NCI-H2081 treated with DMSO at 0.1 percent for 48 hours (cell line): Measurements from ENCODE around the gene PRR16.
A peak's percentile ranks its signal among the peaks of the same experiment; 100 is the strongest.
"Not testable (repeated sequence)": the region's sequence is repeated elsewhere in the genome, so short reads cannot be mapped to it uniquely, and the experiment has no call there.

ENCODE experiments used
- DNase-seq: peaks from one replicate; lab custom pipeline; 2025; lab: John Stamatoyannopoulos, UW

Gene PRR16

DNA sequence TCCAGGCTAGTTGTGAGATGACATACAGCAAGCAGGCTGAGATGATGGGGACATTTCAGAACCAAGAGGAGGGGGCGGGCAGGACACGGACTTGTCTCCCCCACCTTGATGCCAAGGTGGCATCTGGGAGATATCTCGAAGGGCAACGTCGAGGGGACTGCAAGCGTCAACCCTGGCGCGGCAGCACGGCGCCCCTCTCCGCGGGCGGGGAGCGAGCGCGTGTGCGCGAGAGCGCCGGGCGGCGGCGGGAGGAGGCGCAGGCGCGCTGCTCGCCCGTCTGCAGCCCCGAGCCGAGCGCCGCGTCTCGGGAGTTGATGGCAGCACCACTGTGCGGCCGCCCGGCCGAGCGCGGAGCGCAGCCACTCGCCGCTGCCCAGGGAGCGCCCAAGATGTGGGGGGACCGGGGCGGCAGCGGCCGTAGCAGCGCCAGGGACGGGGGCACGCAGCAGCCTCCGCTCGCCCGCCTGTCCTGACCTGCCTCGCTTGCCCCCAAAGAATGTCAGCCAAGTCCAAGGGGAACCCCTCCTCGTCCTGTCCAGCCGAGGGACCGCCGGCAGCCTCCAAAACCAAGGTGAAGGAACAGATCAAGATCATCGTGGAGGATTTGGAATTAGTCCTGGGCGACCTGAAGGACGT lies at the start of gene PRR16:
Gene PRR16 (plus strand): TSS at position 310 of the 636 bp plus-strand sequence.
- no peak for DNase-seq

- no peak for DNase-seq
Measured at GRCh38 chr5:120415985-120416384, 48.1 kb upstream of the PRR16 start.

DNA sequence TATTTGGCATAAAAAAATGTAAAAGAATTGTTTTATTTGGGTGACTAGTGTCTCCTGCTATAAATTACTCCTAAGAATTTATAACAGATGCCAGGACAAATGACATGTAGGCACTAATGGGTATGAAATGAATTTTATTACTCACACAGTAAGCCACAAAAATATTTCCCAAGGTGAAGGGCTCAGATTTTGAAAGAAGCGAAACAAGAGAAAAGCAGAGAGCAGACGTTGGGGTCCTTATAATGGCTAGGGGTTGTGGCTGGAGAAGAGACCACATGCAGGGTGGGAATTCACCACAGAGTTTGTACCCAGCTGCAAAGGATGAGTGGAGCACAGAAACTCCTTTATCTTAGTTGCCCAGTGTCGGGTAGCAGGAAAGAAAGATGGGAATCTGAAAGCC lies 45.0 kb upstream of the PRR16 start:
- DNase-seq: no peak

GRCh38 chr5:120426633-120427275 lies 37.3 kb upstream of the PRR16 start:
- DNase-seq: not testable (repeated sequence)

DNA sequence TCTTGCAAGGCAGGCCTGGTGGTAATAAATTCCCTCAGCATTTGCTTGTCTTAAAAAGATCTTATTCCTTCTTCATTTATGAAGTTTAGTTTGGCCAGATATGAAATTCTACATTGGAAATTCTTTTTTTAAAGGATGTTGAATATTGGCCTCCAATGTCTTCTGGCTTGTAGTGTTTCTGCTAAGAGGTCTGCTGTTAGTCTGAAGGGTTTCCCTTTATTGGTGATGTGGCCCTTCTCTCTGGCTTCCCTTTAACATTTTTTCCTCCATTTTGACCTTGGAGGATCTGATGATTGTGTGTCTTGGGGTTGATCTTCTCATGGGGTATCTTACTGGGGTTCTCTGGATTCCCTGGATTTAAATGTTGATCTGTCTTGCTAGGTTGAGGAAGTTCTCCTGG lies 33.5 kb upstream of the PRR16 start:
- no peak for DNase-seq

DNA sequence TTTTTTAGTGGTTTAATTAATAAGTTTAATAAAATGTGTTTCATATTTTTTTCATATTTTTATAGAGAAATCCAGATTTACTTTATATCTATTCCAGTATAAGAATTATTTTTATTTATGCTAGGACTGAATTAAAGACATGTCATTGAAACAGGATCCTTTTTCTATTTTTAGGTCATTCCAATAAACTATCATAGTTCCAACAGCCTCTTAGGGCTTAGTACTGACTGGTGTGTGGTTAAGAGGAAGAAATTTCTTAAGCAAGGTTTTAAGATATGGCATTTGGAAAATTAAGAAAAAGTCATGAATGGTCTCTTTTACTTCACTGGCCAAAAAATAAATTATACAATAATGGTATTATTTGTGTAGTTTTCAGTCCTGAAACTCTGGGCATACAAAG lies 31.2 kb upstream of the PRR16 start:
- DNase-seq: no peak

DNA sequence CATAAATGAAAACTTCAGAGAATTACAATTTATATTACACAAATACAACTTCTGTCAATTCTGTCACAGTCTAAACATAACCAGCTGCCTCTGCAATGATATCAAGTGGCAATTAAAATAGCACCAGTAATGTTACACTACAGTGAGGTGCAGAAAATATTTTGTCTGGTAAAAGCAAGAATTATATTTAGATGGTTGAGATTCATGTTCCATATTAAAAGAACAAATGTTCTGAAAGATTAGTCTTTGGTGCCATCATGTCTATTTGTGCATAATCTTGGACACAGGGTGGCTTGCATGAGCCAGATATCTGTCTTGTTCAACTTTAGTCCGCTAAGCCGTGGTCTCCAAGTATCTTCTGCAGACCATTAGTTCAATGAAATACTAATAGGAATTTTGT lies 29.0 kb upstream of the PRR16 start:
- DNase-seq: no peak

GRCh38 chr5:120436996-120437395 lies 27.1 kb upstream of the PRR16 start:
- no peak for DNase-seq

DNA sequence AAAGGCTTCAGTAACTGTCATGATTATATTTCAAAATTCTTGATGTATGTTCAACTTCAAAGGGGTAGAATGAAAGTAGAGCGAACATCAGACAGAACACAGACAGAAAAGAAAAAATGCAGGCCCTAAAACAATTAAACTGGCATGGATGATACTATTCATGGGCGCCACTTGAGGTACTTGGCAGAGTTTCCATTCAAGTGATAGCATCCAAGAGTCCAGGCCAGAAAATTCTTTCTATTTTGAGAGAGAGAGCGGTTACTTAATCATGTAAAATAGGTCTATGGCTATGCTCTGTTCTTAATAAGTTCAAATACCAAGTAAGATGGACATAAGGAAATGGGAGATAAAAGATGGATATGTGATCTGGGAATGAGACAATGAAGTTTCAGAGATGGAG lies 21.4 kb upstream of the PRR16 start:
- DNase-seq: no peak

GRCh38 chr5:120443607-120444006 lies 20.5 kb upstream of the PRR16 start:
- DNase-seq: no peak

DNA sequence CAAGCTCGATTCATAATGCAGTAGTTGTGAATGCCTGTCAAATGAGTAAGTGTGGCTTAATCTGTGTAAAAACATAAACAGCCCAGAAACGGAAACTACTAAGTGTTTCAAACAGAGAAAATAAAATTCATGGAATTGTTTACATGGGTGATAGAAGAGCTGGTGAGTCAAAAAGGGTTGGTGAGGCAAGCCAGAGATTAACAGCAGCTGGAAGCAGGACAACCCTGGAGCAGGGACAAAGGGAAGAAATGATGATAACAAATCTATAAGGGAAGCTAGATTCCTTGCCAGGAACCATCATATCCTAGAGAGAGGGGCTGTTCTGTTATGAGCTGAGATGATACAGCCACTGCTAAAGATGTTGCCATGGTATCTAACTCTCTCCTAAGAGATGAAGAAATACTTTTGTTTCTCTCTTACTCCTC lies 18.0 kb upstream of the PRR16 start:
- no peak for DNase-seq

DNA sequence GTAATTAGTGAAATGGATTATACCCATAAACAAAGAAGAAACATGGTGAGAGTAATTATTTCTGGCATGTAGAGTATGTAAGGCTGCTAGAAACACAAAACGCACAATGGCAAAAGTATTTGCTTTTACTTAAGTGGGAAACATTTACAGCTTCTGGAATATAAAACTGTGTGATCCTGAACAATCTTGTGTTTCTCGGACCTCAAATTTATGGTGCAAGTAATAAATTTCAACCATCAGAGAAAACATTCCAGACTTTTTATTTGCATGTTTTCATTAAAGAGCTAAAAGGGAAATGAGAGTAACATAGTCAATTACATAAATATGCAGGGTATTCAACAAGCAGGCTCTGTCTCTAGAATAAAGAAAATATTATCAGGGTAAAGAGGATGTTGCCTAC lies 17.2 kb upstream of the PRR16 start:
- DNase-seq: no peak

DNA sequence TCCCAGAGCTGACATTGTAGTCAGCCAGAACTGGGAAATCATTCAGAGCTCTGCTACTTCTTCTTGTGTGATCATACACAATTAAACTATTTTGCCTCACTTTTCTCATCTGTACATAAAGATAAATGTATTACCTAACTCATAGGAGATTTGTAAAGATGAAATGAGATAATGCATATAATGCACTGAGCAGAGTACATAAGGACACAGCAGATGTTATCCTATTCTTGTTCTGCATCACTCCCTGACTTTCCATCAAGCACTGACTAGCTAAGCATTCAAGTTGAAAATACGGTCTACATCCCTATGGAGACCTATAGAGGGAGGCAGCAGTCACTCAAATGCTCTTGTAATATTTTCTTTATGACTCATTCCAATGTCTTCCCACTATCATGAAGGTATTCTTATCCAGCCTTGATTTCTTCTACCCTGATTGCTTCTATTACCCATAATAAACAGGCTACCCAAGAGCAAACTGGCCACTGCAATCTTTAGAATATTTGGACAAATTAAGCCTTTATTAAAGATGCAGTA lies 16.3 kb upstream of the PRR16 start:
- no peak for DNase-seq

DNA sequence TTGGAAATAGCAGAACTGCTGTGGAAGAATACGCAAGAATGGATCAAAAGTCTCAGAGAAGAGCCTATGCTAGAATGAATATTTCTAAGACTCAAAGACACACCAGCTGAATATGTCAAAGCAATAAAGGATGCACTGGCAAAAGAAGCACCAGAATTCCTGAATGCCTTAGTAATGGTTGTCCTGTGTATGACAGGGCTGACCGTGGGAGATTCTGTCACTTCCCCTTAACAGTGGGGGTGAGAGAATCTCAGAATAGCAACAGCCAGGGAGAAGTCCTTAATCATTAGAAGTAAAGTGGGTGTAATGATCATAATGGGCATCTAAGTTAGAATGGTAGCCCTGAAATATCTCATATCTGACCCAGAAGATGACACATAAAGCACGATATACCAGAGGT lies 14.6 kb upstream of the PRR16 start:
- no peak for DNase-seq

- no peak for DNase-seq
Measured at GRCh38 chr5:120450910-120451309, 13.2 kb upstream of the PRR16 start.

DNA sequence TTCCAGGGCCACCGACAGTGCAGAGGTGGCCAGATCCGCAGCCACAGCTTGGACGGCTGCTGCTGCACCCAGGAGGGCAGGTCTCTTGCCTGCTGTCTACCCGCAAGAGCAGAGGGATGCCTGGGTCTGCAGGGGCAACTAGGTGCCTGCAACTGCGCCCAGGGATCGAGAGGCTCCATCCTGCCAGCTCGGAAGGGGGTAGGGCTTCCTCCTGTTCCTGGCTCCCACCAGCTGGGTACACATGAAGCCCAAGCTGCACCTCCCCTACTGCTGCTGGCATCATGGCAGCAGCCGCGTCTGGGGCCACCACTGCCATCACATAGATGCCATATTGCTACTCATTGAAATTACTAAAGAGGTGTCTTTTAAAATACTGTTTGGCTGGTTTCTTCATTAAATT lies 12.7 kb upstream of the PRR16 start:
- no peak for DNase-seq

DNA sequence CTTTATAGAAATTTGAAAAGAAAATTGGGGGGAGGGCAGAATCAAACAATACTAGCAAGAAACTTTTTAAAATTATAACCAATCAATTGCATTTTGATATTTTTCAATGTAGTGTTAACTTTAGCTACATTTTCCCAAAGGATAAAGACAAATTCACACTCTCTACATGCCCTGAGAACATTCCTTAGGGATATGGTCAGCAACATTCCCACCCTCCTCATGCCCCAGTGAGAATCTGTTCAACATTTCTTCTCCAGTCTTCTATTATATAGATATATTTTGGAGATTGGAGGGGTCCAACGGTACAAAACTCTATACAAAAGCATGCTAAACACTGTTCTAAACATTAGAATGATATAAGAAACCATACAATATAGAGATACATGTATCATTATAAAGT lies 11.6 kb upstream of the PRR16 start:
- DNase-seq: no peak

- DNase-seq: no peak
Measured at GRCh38 chr5:120454094-120454798, 9.9 kb upstream of the PRR16 start.

GRCh38 chr5:120456006-120456405 lies 8.1 kb upstream of the PRR16 start:
- no peak for DNase-seq

- DNase-seq: peak; percentile 25
Measured at GRCh38 chr5:120457839-120458507, 6.1 kb upstream of the PRR16 start.

DNA sequence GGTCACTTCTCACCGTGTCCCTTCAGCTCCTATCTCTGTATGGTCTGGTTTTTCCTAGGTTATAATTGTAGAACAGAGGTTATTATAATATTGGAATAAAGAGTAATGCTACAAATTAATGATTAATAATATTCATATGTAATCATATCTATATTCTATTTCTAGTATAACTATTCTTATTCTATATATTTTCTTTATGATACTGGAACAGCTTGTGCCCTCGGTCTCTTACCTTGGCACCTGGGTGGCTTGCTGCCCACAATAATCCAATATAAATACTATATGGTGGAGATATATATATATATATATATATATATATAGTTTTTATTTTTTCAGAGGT lies 5.6 kb upstream of the PRR16 start:
- not testable (repeated sequence) for DNase-seq

DNA sequence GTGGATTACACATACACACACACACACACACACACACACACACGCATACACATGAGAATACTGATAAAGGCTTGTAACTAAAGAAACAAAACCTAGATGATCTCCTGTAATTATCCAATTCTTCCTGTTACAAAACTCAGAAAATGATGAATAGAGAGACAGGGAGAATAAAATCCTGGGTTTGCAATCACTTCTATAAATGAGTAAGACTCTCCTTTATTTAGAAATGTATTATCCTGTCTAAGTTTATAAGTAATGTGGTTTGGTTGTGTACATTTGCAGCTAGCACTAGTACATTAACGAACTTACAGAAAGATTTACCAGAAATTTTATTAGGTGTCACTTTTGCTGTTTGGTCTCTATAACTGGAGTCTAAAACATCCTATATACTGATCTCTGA lies 2.8 kb upstream of the PRR16 start:
- no peak for DNase-seq
